Sigmoid colon (tissue), 4 donors: ENCODE data around the gene NRN1.

ENCODE experiments used
- CTCF ChIP-seq, 4 experiments: fragments of 450-650 bp in 3 of 4; fragments of 200-600 bp in 1 of 4; IDR thresholded peaks; one replicate each; pipeline ENCODE4 v1.5.1; 2016 to 2019; ENCODE audit warnings: antibody characterized with exemption in 4 of 4, mild to moderate bottlenecking in 3 of 4, moderate library complexity in 2 of 4
- POLR2AphosphoS5 ChIP-seq, 4 donors: sonication (generic); formaldehyde crosslinking; IDR thresholded peaks; one replicate each; pipeline ENCODE4 v1.6.1; 2017; ENCODE audit warnings: antibody characterized with exemption in 4 of 4

- TF ChIP-seq POLR2AphosphoS5 (IDR thresholded peaks at IDR 0.05): peak; percentile 20 to 68 (median 66)
- TF ChIP-seq CTCF (IDR thresholded peaks at IDR 0.05): no peak
Observed at GRCh38 chr6:6008648-6009421, 2.1 kb upstream of the NRN1 start.
